PFSK-1 (cell line): ENCODE results near the gene SLC25A6.

ENCODE experiments used
- FOXP2 ChIP-seq: optimal IDR thresholded peaks from 2 replicates; pipeline ENCODE3; 2011; ENCODE audit warnings: borderline replicate concordance, control low read depth, inconsistent platforms; ENCODE audit not compliant: insufficient read depth; ENCODE audit errors: extremely low read length, extremely low read depth
- POLR2AphosphoS5 ChIP-seq: IDR thresholded peaks from 2 replicates; pipeline ENCODE4 v1.6.1; 2012; ENCODE audit warnings: low read depth, mild to moderate bottlenecking, control low read depth, low read length, moderate library complexity
- REST ChIP-seq, 2 experiments: IDR thresholded peaks; 2 replicates each; pipeline versions ENCODE4 v1.6.1 to v1.8.0; 2011 to 2012; ENCODE audit warnings: low read depth in 2 of 2, low read length in 2 of 2, control low read depth in 1 of 2, inconsistent platforms in 1 of 2, mild to moderate bottlenecking in 1 of 2, moderate library complexity in 1 of 2; ENCODE audit not compliant: insufficient read depth in 1 of 2
- SIN3A ChIP-seq: IDR thresholded peaks from 2 replicates; pipeline ENCODE4 v1.6.1; 2012; ENCODE audit warnings: mild to moderate bottlenecking, low read length, moderate library complexity, borderline replicate concordance; ENCODE audit not compliant: insufficient read depth
- TAF1 ChIP-seq: IDR thresholded peaks from 2 replicates; pipeline ENCODE4 v1.6.1; 2012; ENCODE audit warnings: low read length, control low read depth, borderline replicate concordance; ENCODE audit not compliant: insufficient read depth

SLC25A6 gene

GRCh38 chrX:1417921-1418771 lies 26.2 kb upstream of the SLC25A6 start:
- TF ChIP-seq POLR2AphosphoS5, result no peak
- TF ChIP-seq TAF1, result no peak
- no peak for TF ChIP-seq REST (IDR thresholded peaks at IDR 0.05; ENCODE audit: insufficient read depth in 1 of 2, low read depth in 2 of 2, low read length in 2 of 2)
- no peak for TF ChIP-seq SIN3A
- no peak for TF ChIP-seq FOXP2

GRCh38 chrX:1416965-1417760 lies 25.2 kb upstream of the SLC25A6 start:
- TF ChIP-seq TAF1, result no peak
- no peak for TF ChIP-seq FOXP2
- TF ChIP-seq POLR2AphosphoS5, result peak; percentile 37; the same call in 1 of the 2 replicates
- TF ChIP-seq REST (IDR thresholded peaks at IDR 0.05; ENCODE audit: insufficient read depth in 1 of 2, low read depth in 2 of 2, low read length in 2 of 2), result no peak
- TF ChIP-seq SIN3A, result no peak

GRCh38 chrX:1416327-1416784 lies 24.4 kb upstream of the SLC25A6 start:
- TF ChIP-seq POLR2AphosphoS5 (no peak), SIN3A (no peak)

- TF ChIP-seq SIN3A (no peak), POLR2AphosphoS5 (no peak), REST (IDR thresholded peaks at IDR 0.05; ENCODE audit: insufficient read depth in 1 of 2, low read depth in 2 of 2, low read length in 2 of 2) (no peak), TAF1 (no peak), FOXP2 (no peak)
Measured at GRCh38 chrX:1412551-1413161, 20.7 kb upstream of the SLC25A6 start.

- TF ChIP-seq TAF1, result no peak
- no peak for TF ChIP-seq FOXP2
Measured at GRCh38 chrX:1411326-1411725, 19.4 kb upstream of the SLC25A6 start.

- TF ChIP-seq REST (IDR thresholded peaks at IDR 0.05; ENCODE audit: insufficient read depth in 1 of 2, low read depth in 2 of 2, low read length in 2 of 2), result no peak
- no peak for TF ChIP-seq SIN3A
- no peak for TF ChIP-seq FOXP2
- TF ChIP-seq TAF1, result no peak
- no peak for TF ChIP-seq POLR2AphosphoS5
Measured at GRCh38 chrX:1407035-1407434, 15.1 kb upstream of the SLC25A6 start.
